Measurements from ENCODE around the gene SUFU.
A peak's percentile ranks its signal among the peaks of the same experiment; 100 is the strongest.
"Not testable (repeated sequence)": the region's sequence is repeated elsewhere in the genome, so short reads cannot be mapped to it uniquely, and the experiment has no call there.

Gene SUFU

GRCh38 chr10:102480396-102480795 lies 23.4 kb upstream of the SUFU start:
- DNase-seq, result no peak

GRCh38 chr10:102484021-102484420 lies 19.8 kb upstream of the SUFU start:
- no peak for DNase-seq

GRCh38 chr10:102485093-102485784 lies 18.5 kb upstream of the SUFU start:
- no peak for DNase-seq

- DNase-seq, result no peak
Observed at GRCh38 chr10:102491136-102491535, 12.6 kb upstream of the SUFU start.

- no peak for DNase-seq
Observed at GRCh38 chr10:102492344-102492939, 11.3 kb upstream of the SUFU start.

- peak; percentile 12 for DNase-seq
Observed at GRCh38 chr10:102492983-102493382, 10.8 kb upstream of the SUFU start.

- no peak for DNase-seq
Observed at GRCh38 chr10:102493771-102494170, 10.0 kb upstream of the SUFU start.

GRCh38 chr10:102497545-102497944 lies 6.2 kb upstream of the SUFU start:
- no peak for DNase-seq

- DNase-seq, result no peak
Observed at GRCh38 chr10:102499356-102499755, 4.4 kb upstream of the SUFU start.

GRCh38 chr10:102500686-102501085 lies 3.1 kb upstream of the SUFU start:
- not testable (repeated sequence) for DNase-seq

GRCh38 chr10:102501201-102502028 lies 2.4 kb upstream of the SUFU start:
- DNase-seq, result no peak

- DNase-seq, result peak; percentile 59
Observed at GRCh38 chr10:102502029-102502336, 1.8 kb upstream of the SUFU start.

GRCh38 chr10:102502337-102503151 lies 1.2 kb upstream of the SUFU start, which contains the start of gene ACTR1A:
Gene ACTR1A (minus strand): TSS chr10:102502712. CDS start chr10:102502647, 65 bp downstream.
- DNase-seq, result peak; percentile 89

GRCh38 chr10:102504179-102504975 lies 605 bp downstream of the SUFU start:
- DNase-seq, result no peak

GRCh38 chr10:102504976-102505300 lies 1.2 kb downstream of the SUFU start:
- no peak for DNase-seq

GRCh38 chr10:102505462-102506115 lies 1.8 kb downstream of the SUFU start:
- DNase-seq, result peak; percentile 23

- peak; percentile 6 for DNase-seq
Observed at GRCh38 chr10:102507521-102507920, 3.7 kb downstream of the SUFU start.

- DNase-seq, result no peak
Observed at GRCh38 chr10:102508506-102508905, 4.7 kb downstream of the SUFU start.

GRCh38 chr10:102509387-102509786 lies 5.6 kb downstream of the SUFU start:
- DNase-seq, result no peak

- DNase-seq, result no peak
Observed at GRCh38 chr10:102511583-102512274, 8.0 kb downstream of the SUFU start.

Data from NCI-H2029 treated with DMSO at 0.1 percent for 48 hours (cell line).